HUES64 (cell line): Measurements from ENCODE around the gene AMACR.
"Not testable (repeated sequence)": the region's sequence is repeated elsewhere in the genome, so short reads cannot be mapped to it uniquely, and the experiment has no call there.

Experiments
- H3K27ac ChIP-seq: 2 replicates; pipeline ENCODE4 v1.7.0; 2013; ENCODE audit warnings: low read depth, low read length, inconsistent platforms
- H3K27me3 ChIP-seq: 2 replicates; pipeline ENCODE4 v1.6.1; 2013; ENCODE audit warnings: mild to moderate bottlenecking, low read length; ENCODE audit not compliant: insufficient read depth
- H3K36me3 ChIP-seq: 2 replicates; pipeline ENCODE4 v1.6.1; 2013; ENCODE audit warnings: mild to moderate bottlenecking, low read length; ENCODE audit not compliant: insufficient read depth
- H3K4me1 ChIP-seq: 2 replicates; pipeline ENCODE4 v1.6.1; 2013; ENCODE audit warnings: mild to moderate bottlenecking, low read length, moderate library complexity; ENCODE audit not compliant: insufficient read depth
- H3K4me3 ChIP-seq: 2 replicates; pipeline ENCODE4 v1.5.1; 2013; ENCODE audit warnings: mild to moderate bottlenecking, low read length, moderate library complexity
- H3K9ac ChIP-seq: 2 replicates; pipeline ENCODE4 v1.6.1; 2013; ENCODE audit warnings: mild to moderate bottlenecking, low read depth, low read length
- H3K9me3 ChIP-seq: 2 replicates; pipeline ENCODE4 v1.6.1; 2013; ENCODE audit warnings: low read depth, low read length; ENCODE audit not compliant: insufficient read depth
- WGBS: fragments of 150-250, 120-280 bp; methylation state at CpG from one replicate; pipeline ENCODE4 v1.1.7; 2013; ENCODE audit warnings: missing lambda C conversion rate; 5-methylcytosine and 5-hydroxymethylcytosine counted together

AMACR gene

DNA sequence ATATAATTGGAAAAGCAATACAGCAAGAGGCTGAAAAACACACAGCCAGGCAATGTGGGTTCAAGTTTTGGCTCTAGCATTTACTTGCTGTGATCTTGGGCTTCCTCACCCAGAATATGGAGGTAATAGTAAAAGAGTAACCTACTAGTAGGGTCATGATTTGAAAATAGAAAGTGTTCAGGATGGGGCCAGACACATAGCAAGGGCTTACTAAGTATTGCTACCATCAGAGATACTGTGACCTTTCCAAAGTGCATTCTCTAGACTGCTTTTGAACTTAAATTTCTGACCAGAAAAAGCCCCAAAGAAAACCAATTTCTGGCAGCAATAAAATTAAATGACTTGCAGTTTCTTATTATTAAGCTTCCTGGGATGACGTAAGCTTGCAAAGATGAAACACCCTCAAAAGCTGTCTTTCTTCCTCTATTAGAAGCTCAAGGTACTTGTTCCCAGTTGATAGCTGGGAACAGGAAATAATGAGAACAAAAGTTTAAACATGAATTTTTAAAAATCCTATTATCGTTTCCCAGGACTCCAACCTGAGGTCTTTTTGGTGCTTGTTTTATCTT, 43.6 kb downstream of the AMACR start:
- no peaks in the 10 kb centered on the region for H3K36me3 ChIP-seq
- no peak overlapping the region for H3K9ac ChIP-seq
- H3K4me3 ChIP-seq = no peak overlapping the region
- 89% methylated on average over 2 of the region's 2 CpGs for WGBS
- H3K9me3 ChIP-seq = no peaks in the 10 kb centered on the region
- H3K27ac ChIP-seq = no peak overlapping the region
- no peaks in the 10 kb centered on the region for H3K27me3 ChIP-seq
- H3K4me1 ChIP-seq = no peaks in the 10 kb centered on the region

GRCh38 chr5:33958176-33958575, 49.7 kb downstream of the AMACR start:
- H3K9ac ChIP-seq = no peak overlapping the region
- H3K4me3 ChIP-seq = no peak overlapping the region
- H3K4me1 ChIP-seq = peaks cover 20% of the 10 kb centered on the region
- H3K9me3 ChIP-seq = peaks cover 8% of the 10 kb centered on the region
- peak overlapping the region; percentile 68 for H3K27ac ChIP-seq
- no peaks in the 10 kb centered on the region for H3K27me3 ChIP-seq
- no peaks in the 10 kb centered on the region for H3K36me3 ChIP-seq
- 88% methylated on average over 1 of the region's 2 CpGs for WGBS

DNA sequence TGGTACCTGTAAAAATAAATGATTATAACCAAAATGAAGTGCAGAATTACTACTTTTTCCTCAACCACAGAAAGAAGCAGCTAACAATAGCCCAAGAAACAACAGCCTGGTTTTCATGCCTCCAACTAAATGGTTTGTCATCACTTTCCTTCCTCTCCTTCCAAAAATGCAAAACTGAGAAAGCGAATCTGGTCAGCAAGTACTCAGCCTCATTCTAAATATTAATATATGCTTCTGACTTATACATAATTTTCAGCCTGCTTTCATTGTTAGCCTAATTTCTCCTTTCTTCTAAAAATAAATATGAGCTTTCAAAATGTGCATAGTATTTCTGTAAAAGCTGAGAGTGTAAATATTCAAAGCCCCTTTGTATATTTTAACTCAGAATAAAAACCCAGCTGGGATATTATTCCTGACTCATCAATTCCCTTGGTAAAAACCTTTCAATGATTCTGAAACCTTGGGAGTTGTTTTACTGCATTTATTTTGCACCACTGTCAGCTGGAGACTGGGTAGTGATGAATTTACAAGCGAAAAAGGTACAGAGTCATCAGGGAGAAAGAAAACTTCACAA, 50.2 kb downstream of the AMACR start:
- Histone ChIP-seq H3K36me3 (no peaks in the 10 kb centered on the region), H3K27me3 (no peaks in the 10 kb centered on the region), H3K4me1 (peaks cover 20% of the 10 kb centered on the region), H3K27ac (peak overlapping the region; percentile 68), H3K9ac (no peak overlapping the region), H3K9me3 (peaks cover 8% of the 10 kb centered on the region), H3K4me3 (no peak overlapping the region)
- 75% methylated on average over 1 of the region's 2 CpGs for WGBS

GRCh38 chr5:33952175-33952574, 55.7 kb downstream of the AMACR start:
- 92% methylated on average over 4 of the region's 5 CpGs for WGBS
- H3K9ac ChIP-seq, H3K9me3 ChIP-seq, H3K4me3 ChIP-seq, H3K36me3 ChIP-seq, H3K4me1 ChIP-seq, H3K27me3 ChIP-seq, H3K27ac ChIP-seq: not testable (repeated sequence)

DNA sequence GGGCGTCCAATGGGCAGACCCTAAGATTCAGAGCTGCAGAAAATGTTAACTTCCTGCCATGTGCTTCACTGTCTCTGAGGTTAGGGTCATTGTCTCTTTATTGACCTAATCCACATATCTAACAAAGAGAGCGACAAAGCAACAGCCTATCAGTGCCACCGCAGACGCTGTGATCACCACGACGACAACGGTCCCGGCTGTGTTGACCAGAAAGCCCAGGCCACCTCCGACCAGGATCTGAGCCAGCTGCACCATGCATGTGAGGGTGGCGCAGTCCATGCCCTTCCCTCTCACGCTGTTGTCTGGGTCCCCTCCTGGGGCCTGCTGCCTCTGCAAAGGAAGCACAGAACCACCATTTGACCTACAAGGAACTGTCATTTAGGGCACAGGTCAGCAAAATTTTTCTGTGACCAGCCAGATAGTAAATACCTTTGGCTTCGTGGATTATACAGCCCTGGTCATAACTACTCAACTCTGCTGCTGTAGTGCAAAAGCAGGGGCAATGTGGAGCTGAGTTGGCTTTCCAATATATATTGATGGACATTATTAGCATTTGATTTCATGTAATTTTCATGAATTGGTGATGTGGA, 63.2 kb downstream of the AMACR start:
- no peak overlapping the region for H3K4me3 ChIP-seq
- H3K4me1 ChIP-seq = no peaks in the 10 kb centered on the region
- no peaks in the 10 kb centered on the region for H3K27me3 ChIP-seq
- no peak overlapping the region for H3K9ac ChIP-seq
- H3K36me3 ChIP-seq = no peaks in the 10 kb centered on the region
- H3K27ac ChIP-seq = no peak overlapping the region
- 88% methylated on average over 12 of the region's 12 CpGs for WGBS
- H3K9me3 ChIP-seq = no peaks in the 10 kb centered on the region

DNA sequence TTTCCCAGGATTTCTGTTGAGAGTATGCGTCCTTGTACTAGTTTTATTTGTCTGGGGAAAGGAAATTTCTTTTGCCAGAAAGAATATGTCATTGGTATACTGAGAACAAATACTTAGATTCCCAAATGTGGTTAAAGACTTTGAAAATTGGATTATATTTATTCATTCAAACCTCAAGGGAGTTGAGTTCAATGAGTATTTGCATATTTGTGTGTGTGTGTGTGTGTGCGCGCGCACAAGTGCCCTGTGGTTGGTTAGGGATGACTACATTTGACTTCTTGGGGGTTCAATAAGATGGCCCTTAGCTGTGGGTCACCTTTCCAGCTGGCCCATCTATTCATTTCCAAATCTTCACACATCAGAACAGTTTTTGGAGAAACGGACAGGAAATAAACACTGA, 66.8 kb downstream of the AMACR start:
- Histone ChIP-seq H3K9ac (no peak overlapping the region), H3K9me3 (no peaks in the 10 kb centered on the region), H3K36me3 (no peaks in the 10 kb centered on the region), H3K27ac (no peak overlapping the region), H3K4me1 (no peaks in the 10 kb centered on the region), H3K4me3 (no peak overlapping the region), H3K27me3 (peaks cover 20% of the 10 kb centered on the region)
- WGBS = 96% methylated on average over 5 of the region's 5 CpGs

DNA sequence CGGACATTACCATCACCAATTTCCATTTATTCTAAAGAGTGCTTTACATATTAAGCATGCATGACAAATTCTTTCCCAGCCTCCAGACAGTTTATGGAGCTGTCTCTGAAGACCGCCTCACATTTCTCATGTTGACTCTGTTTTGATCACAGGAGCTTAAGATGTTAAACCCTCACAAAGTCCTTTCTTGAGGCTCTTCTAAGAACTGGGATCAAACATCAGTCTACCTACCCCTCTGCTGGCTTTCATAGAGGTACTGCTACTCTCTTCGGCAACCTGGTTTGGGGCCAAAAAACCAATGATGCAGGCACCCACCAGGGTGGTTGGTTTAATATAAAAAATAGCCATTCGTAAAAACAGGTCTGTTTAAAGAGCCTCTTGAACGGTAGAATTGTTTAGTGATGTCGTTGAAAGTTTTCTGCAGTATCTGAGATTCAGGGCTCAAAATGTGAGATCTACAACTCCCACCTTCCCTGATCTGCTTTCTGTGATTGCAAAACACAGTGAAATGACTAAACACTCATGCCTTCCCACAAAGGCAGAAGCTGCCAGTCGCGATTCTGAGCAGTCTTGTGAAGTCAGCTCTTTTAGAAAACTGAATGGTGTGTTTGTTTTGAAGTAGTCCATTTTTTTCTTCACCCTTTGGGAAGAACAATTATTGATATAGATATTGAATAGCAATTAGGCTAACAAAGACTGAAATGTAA, 68.1 kb downstream of the AMACR start:
- H3K27ac ChIP-seq = no peak overlapping the region
- H3K27me3 ChIP-seq = peaks cover 27% of the 10 kb centered on the region
- H3K36me3 ChIP-seq = no peaks in the 10 kb centered on the region
- H3K9ac ChIP-seq = no peak overlapping the region
- H3K4me3 ChIP-seq = no peak overlapping the region
- 96% methylated on average over 8 of the region's 8 CpGs for WGBS
- H3K9me3 ChIP-seq = no peaks in the 10 kb centered on the region
- no peaks in the 10 kb centered on the region for H3K4me1 ChIP-seq

DNA sequence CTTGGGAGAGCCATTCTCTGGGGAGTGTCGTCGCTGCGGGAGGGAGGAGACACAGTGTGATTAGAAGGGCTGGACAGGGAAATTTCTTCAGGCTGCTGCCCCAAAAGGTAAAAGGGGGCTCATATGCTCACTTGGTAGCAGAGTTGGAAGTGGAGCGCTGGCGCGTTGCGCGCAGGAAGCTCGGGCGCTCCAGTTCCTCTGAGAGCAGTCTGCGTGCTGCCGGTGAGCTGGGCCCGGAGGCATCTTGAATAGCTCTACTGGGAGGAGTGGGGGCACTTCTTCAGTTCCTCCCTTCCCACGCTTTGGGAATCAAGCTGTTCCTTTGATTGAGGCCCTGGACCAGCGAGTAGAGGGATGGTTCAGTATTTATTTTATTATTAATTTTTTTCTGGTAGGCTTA, 69.0 kb downstream of the AMACR start:
- H3K36me3 ChIP-seq = no peaks in the 10 kb centered on the region
- H3K4me3 ChIP-seq = no peak overlapping the region
- no peaks in the 10 kb centered on the region for H3K4me1 ChIP-seq
- no peak overlapping the region for H3K9ac ChIP-seq
- 95% methylated on average over 15 of the region's 15 CpGs for WGBS
- no peaks in the 10 kb centered on the region for H3K9me3 ChIP-seq
- H3K27me3 ChIP-seq = peaks cover 27% of the 10 kb centered on the region
- H3K27ac ChIP-seq = no peak overlapping the region

DNA sequence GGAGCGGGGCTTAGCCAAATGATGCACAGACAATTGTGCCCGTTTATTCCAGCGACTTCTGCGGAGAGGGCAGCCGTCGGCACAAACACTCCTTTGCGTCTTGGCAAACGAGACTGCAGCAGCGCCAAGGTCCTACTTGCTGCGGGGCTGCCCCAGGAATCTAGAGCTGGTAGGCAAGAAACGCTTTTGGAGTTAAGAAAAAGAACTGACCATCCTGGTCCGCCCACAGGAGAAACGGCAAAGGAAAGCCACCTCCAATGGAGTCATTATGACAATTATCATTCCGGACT, 69.4 kb downstream of the AMACR start:
- H3K4me3 ChIP-seq = no peak overlapping the region
- no peaks in the 10 kb centered on the region for H3K9me3 ChIP-seq
- H3K36me3 ChIP-seq = no peaks in the 10 kb centered on the region
- WGBS = 96% methylated on average over 14 of the region's 14 CpGs
- H3K27ac ChIP-seq = no peak overlapping the region
- peaks cover 27% of the 10 kb centered on the region for H3K27me3 ChIP-seq
- no peak overlapping the region for H3K9ac ChIP-seq
- H3K4me1 ChIP-seq = no peaks in the 10 kb centered on the region

DNA sequence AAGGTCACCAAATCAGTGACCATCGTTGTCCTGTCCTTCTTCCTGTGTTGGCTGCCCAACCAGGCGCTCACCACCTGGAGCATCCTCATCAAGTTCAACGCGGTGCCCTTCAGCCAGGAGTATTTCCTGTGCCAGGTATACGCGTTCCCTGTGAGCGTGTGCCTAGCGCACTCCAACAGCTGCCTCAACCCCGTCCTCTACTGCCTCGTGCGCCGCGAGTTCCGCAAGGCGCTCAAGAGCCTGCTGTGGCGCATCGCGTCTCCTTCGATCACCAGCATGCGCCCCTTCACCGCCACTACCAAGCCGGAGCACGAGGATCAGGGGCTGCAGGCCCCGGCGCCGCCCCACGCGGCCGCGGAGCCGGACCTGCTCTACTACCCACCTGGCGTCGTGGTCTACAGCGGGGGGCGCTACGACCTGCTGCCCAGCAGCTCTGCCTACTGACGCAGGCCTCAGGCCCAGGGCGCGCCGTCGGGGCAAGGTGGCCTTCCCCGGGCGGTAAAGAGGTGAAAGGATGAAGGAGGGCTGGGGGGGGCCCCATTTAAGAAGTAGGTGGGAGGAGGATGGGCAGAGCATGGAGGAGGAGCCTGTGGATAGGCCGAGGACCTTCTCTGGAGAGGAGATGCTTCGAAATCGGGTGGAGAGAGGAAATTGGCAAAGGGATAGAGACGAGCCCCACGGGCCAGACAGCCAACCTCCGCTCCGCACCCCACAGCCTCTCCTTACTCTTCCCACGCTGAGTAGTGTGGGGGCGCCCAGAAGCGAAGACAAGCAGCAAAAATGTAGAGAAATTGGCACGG, 69.9 kb downstream of the AMACR start:
- Histone ChIP-seq H3K4me3 (no peak overlapping the region), H3K36me3 (no peaks in the 10 kb centered on the region)
- 93% methylated on average over 54 of the region's 54 CpGs for WGBS

More for the DNA sequence above, 69.9 kb downstream of the AMACR start:
- Histone ChIP-seq H3K9me3 (no peaks in the 10 kb centered on the region), H3K27me3 (peaks cover 27% of the 10 kb centered on the region), H3K27ac (no peak overlapping the region), H3K4me1 (no peaks in the 10 kb centered on the region), H3K9ac (no peak overlapping the region)
